GM18951 (cell line): ENCODE measurements around the gene CNTF.

Experiments used
- POLR2A ChIP-seq: IDR thresholded peaks from 4 replicates; pipeline ENCODE4 v1.6.1; 2011; ENCODE audit warnings: mild to moderate bottlenecking; ENCODE audit not compliant: insufficient read length, insufficient read depth; ENCODE audit errors: extremely low read depth
- in situ Hi-C: fragments of 300-500 bp; cut with MboI; formaldehyde crosslinking; loops from one replicate; pipeline ENCODE4 v1.12.0; 2022; ENCODE audit warnings: low sequenced_read_pairs, mixed read lengths, inconsistent platforms; ENCODE audit not compliant: unreplicated experiment

Gene CNTF

DNA sequence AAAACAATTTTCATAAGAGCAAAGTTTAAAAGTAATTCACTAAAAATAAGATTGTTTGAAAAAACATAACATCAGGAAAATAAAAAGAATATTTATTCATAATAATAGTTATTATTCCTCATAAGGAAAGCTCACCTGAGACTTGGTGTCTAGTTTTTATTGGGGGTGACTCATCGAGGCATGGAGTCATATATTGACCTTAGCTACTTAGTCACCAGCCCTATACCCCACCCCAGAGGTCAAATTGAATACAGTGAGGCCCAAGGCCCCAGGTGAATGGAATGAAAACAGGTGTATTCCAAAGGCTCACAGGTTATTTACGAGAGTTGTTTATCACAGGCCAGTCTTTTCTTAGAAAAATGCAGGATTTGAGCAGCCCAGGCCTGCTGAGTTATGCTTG is 36.9 kb downstream of the CNTF start:
- in situ Hi-C loops = no loop called here
- no peak for TF ChIP-seq POLR2A

DNA sequence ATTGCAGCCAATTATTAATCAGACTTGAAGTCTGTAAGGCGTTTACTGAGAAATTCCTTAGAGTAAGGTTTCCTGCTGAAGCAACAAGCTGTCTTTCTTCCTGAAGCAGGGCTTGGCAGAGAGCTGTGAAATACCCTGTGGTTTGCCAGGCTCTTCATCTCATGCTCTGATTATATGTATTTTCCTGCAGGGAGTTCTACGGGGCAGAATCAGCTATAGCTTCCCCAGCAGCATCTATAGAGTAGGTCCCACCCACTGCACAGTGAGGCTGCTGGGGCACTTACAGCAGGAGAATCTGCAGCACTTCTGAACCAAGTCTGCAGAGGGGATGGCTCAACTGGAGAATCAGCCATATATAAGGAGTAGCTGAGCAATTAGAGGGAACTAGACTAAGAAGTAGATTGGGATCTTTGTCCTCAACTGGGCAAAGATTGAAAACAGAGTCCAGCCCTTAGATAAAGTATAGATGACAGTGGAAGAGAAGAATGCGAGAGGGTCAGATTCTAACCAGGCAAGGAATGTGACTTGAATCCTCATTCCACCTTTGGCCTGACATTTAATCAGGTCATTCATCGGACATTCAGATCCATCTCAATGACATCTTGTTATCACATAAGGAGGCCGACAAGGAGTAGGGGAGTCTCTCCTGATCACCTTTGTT is 37.6 kb downstream of the CNTF start:
- no peak for TF ChIP-seq POLR2A

DNA sequence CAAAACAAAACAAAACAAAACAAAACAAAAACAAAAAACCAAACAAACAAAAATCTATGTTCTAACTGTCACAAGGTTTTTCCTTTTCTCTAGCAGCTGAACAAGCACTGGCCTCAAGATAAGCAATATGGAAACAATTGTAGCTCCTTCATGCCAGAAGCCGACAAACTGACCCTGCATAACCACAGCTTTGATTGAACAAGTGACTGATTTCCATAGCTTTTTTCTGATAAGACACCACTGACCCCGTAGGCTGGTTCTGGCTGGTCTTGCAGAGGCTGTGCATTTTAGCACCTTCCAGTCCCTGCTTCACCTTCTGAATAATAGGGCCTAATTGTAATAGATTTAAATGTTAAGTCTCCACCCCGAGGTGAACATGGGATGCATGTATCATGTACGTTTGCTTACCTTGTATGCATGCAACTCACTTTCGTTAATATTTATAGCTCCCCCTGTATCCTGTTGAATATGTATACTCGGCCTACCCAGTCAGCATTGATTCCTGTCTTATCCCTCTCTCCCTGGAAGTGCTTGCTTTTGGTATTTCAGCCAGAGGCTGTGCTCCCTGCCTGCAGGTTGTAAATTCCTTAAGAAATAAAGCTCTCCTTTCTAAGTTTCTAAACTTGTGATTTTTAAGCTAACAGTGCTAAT is 49.6 kb downstream of the CNTF start:
- in situ Hi-C loops = no loop called here
- TF ChIP-seq POLR2A = no peak

More for the DNA sequence above, 37.6 kb downstream of the CNTF start:
- in situ Hi-C loops = no loop called here

DNA sequence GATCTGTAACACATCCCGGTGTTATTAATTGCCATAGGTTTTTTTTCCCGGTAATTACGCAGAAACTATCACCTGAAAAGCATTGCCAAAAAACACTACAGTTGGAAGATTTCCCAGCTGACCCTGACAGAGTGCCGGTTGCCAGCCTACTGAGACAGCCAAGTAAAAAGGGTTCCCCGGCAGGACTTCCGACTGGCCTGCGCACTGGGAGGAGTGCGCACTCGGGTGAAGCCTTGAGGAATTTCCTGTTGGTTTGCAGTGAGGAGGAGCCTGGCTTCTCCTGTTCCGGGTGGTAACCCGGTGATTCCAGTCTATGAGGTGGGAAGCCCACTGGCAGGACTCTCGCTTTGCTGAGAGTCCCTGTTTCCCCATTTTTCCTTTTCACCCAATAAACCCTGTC is 52.1 kb downstream of the CNTF start:
- no peak for TF ChIP-seq POLR2A
- in situ Hi-C loops = no loop called here
